Measurements from ENCODE around the gene UBALD1.

- TF ChIP-seq, protein P1, sequence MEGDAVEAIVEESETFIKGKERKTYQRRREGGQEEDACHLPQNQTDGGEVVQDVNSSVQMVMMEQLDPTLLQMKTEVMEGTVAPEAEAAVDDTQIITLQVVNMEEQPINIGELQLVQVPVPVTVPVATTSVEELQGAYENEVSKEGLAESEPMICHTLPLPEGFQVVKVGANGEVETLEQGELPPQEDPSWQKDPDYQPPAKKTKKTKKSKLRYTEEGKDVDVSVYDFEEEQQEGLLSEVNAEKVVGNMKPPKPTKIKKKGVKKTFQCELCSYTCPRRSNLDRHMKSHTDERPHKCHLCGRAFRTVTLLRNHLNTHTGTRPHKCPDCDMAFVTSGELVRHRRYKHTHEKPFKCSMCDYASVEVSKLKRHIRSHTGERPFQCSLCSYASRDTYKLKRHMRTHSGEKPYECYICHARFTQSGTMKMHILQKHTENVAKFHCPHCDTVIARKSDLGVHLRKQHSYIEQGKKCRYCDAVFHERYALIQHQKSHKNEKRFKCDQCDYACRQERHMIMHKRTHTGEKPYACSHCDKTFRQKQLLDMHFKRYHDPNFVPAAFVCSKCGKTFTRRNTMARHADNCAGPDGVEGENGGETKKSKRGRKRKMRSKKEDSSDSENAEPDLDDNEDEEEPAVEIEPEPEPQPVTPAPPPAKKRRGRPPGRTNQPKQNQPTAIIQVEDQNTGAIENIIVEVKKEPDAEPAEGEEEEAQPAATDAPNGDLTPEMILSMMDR (IDR thresholded peaks at IDR 0.05): no peak
- TF ChIP-seq POLR2A (IDR thresholded peaks at IDR 0.05): no peak
Observed at GRCh38 chr16:4583906-4584305, 30.8 kb downstream of the UBALD1 start.

Data from vagina (tissue), 2 donors.